Spleen (tissue), 7 donors: ENCODE data around the gene KLF2.
A peak's percentile ranks its signal among the peaks of the same experiment; 100 is the strongest.

ENCODE experiments used
- CTCF ChIP-seq, 11 experiments: fragments of 200-600 bp in 7 of 11; fragments of 450-650 bp in 4 of 11; sonication (generic) in 4 of 11; IDR thresholded peaks in 8 of 11; conservative IDR thresholded peaks in 3 of 11; 1 replicate in 7 of 11; 2 replicates in 4 of 11; pipeline versions ENCODE4 v1.4.0 to v1.8.0; 2016 to 2021; ENCODE audit warnings: antibody characterized with exemption in 11 of 11, inconsistent platforms in 4 of 11, mild to moderate bottlenecking in 1 of 11
- POLR2A ChIP-seq, 3 donors: fragments of 450-650 bp; IDR thresholded peaks; one replicate each; pipeline ENCODE4 v1.5.1; 2017; ENCODE audit warnings: antibody characterized with exemption in 3 of 3, mild to moderate bottlenecking in 1 of 3
- POLR2AphosphoS5 ChIP-seq, 3 donors: sonication (generic); formaldehyde crosslinking; IDR thresholded peaks; one replicate each; pipeline ENCODE4 v1.5.1; 2017; ENCODE audit warnings: antibody characterized with exemption in 3 of 3
- donor health status: DM: no; HTN: no; CAD: no; lungs with moderate emphysema.
- donor health status: DM: no; HTN: no; CAD: no.
- donor health status: DM: no; HTN: no; CAD: no.

- peak in 4 of 11 experiments; percentile 20 to 38 (median 31) for TF ChIP-seq CTCF (IDR thresholded peaks at IDR 0.05 in 8 of 11, conservative IDR thresholded peaks at IDR 0.05 in 3 of 11)
- TF ChIP-seq POLR2A (IDR thresholded peaks at IDR 0.05) = peak in 1 of 3 donors; percentile 42
- TF ChIP-seq POLR2AphosphoS5 (IDR thresholded peaks at IDR 0.05) = peak in 1 of 3 donors; percentile 81
Measured at GRCh38 chr19:16328824-16329482, 4.3 kb downstream of the KLF2 start.
